Fibroblast of pulmonary artery (primary cell): Measurements from ENCODE around the gene NAPSA.

Experiments
- DNase-seq: peaks from one replicate; pipeline ENCODE4 v3.0.0-alpha.2; 2010; ENCODE audit warnings: low read depth
- H3K4me3 ChIP-seq: replicated peaks from 2 replicates; pipeline ENCODE4 v1.5.1; 2011; ENCODE audit warnings: low read depth, mild to moderate bottlenecking, control low read depth, low read length, moderate library complexity
- TF ChIP-seq, protein P1 (sequence below): IDR thresholded peaks from 2 replicates; pipeline ENCODE4 v1.5.1; 2011; ENCODE audit warnings: mild to moderate bottlenecking, control low read depth, low read length, inconsistent platforms; ENCODE audit errors: missing control alignments

NAPSA gene

DNA sequence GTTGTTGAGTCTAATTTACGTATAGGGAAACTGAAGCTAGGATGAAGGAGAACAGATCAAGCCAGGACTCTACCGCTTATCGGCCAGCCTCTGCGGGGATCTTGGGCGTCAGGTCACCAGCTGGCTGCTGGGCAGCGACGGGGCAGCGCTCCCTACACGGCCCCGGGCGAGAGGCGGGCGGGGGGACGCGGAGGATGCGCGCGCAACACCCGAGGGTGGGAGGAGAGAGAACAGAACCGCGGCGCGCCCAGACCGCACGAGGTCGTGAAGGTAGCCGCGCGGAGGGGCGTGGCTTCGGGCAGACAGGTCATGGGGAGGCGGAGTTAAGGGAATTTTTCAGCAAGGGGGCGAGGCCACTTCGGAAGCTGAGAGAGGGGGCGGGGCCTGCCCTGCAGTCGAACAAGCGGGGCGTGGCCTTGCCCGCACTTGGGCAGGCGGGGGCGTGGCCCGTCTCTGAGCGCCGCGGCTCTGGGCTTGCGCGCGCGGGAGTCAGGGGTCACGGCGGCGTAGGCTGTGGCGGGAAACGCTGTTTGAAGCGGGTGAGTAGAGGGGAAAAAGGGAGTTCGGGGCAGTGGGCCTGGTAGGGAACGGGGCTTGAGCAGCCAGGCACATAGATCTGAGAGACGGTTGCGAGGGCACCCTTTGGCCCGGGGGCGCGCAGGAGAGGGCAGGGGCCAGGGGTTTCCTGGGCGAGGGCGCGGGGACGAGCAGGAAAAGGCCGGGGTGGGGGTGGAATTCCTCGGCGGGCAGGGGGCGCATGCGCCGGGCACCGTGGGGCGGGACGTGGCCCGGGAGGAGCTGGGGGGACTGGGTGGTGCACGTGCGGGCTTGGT is 18.6 kb upstream of the NAPSA start, which contains the start of gene POLD1:
TSS of gene POLD1 (plus strand) at position 496 of the 833 bp plus-strand sequence. CDS start 14,505 bp downstream, outside the sequence.
- peak within 1 kb of the TSS; percentile 73 for H3K4me3 ChIP-seq
- DNase-seq, result peak; percentile 98
- TF ChIP-seq, protein P1, sequence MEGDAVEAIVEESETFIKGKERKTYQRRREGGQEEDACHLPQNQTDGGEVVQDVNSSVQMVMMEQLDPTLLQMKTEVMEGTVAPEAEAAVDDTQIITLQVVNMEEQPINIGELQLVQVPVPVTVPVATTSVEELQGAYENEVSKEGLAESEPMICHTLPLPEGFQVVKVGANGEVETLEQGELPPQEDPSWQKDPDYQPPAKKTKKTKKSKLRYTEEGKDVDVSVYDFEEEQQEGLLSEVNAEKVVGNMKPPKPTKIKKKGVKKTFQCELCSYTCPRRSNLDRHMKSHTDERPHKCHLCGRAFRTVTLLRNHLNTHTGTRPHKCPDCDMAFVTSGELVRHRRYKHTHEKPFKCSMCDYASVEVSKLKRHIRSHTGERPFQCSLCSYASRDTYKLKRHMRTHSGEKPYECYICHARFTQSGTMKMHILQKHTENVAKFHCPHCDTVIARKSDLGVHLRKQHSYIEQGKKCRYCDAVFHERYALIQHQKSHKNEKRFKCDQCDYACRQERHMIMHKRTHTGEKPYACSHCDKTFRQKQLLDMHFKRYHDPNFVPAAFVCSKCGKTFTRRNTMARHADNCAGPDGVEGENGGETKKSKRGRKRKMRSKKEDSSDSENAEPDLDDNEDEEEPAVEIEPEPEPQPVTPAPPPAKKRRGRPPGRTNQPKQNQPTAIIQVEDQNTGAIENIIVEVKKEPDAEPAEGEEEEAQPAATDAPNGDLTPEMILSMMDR, result no peak

DNA sequence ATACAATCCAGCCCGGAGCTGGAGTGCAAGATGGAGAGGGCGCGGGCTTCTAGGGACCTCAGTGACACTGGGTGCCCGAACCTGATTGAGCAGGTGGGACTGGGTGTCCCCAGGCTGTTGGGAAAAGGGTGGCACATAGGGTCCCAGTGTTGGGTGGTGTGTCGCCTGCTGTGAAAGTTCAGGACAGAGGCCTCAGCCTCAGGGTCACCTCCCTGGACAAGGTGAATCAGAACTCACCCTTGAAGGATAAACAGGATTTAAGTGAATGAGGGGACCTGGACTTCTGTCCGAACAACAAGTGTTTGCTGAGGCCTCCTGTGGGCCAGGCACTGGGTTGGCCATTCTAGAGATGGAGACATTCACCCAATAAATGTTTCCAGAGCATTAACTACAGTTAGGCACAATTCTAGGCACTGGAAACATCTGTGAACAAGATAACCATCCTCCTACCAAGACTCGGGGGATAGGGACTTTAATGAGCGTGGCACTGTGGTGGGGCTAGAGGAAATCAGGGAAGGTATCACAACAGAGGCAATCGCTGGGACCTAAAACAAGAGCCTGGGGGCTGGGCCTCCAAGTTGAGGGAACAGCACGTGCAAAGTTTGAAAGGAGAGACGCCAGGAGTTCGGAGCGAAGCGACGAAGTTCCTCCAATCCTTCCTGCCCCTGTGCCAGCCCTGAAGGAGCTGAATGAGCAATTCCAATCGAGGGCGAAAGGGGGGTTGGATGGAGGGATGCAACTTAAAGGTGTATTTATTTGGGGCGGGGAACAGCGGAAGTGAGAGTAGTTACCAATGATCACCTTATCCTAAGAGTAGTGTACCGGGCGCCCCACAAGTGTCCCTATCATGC is 17.8 kb upstream of the NAPSA start:
- peak overlapping the region; percentile 73 for H3K4me3 ChIP-seq
- TF ChIP-seq, protein P1, result no peak
- DNase-seq, result no peak

DNA sequence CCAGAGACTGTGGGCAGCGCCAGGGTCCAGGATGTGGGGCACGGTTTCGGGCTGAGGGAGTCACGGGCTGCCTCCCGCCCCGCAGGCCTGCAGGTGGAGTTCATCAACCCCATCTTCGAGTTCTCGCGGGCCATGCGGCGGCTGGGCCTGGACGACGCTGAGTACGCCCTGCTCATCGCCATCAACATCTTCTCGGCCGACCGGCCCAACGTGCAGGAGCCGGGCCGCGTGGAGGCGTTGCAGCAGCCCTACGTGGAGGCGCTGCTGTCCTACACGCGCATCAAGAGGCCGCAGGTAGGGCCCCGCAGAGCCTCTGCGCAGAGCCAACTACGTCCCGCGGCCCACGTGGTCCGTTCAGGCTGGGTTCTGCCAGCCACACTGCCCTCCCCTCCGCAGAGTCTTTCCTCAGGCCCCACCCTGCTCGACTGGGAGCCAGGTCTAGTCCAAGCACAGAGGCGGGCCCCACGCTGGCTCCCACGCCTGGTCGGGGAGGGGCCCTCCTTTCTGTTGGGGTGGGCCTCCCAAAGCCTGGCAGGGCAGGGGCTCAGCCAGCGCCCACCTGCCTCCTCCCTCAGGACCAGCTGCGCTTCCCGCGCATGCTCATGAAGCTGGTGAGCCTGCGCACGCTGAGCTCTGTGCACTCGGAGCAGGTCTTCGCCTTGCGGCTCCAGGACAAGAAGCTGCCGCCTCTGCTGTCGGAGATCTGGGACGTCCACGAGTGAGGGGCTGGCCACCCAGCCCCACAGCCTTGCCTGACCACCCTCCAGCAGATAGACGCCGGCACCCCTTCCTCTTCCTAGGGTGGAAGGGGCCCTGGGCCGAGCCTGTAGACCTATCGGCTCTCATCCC is 16.7 kb upstream of the NAPSA start:
- H3K4me3 ChIP-seq, result no peak overlapping the region
- no peak for DNase-seq
- TF ChIP-seq, protein P1, result no peak

DNA sequence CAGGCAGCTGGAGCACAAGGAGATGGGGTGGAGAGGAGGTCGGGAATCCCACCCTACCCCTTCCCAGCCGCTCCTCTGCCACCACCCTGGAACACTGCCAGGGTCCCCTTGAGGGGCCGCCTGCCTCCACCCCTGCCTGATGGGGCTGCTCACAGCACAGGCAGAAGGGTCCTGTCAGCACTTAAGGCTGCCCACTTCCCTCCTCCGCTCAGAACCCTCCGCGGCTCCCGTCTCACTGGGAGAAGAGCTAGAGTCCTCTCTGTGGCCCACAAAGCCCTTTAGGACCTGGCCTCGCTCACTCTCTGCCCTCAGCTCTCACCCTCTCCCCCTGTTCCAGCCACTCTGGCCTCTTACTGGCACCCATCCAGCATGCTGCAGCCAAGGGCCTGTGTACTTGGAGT is 15.3 kb upstream of the NAPSA start:
- TF ChIP-seq, protein P1, result no peak
- no peak overlapping the region for H3K4me3 ChIP-seq

DNA sequence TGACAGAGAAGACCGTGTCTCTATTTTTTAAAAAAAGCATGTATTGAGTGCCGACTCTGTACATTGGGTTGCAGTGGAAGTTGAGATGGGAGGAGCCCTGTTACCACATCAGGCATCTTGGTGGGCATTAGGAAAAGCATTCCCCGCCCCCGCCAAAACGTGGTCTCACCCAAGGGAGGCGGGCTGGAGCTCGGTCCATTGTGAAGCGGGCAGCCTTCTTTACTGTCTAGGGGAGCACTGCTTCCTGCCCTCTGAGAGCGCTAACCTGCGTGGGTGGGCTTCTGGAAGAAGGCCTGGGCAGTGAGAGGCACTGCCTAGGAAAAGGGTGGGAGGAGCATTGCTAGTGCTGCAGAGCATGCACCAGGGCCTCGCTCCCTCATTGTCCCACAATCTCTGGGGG is 14.7 kb upstream of the NAPSA start:
- no peak for DNase-seq
- H3K4me3 ChIP-seq, result no peak overlapping the region
- TF ChIP-seq, protein P1, result no peak

More for the DNA sequence above, 15.3 kb upstream of the NAPSA start:
- no peak for DNase-seq

DNA sequence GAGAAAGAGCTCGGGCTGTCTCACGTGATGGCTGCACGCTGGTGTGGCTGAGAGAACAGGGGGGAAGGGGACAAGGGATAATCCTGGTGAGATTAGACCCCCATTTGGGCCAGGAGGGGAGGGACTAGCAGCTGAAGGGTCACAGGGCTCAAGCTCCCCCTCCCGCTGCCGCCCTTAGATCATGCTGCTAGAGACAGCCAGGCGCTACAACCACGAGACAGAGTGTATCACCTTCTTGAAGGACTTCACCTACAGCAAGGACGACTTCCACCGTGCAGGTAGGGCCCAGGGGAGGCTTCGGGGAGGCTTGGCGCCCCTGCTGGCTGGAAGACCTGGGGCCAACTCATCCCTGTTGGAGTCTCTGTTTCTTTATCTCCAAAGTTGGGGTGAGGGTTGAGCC is 14.2 kb upstream of the NAPSA start:
- H3K4me3 ChIP-seq, result no peak overlapping the region
- no peak for DNase-seq
- TF ChIP-seq, protein P1, result no peak
